GM11168 (cell line): ENCODE data around the gene LAMB2.

ENCODE experiments used
- in situ Hi-C: fragments of 300-500 bp; cut with MboI; formaldehyde crosslinking; loops from one replicate; pipeline ENCODE4 v1.12.0; 2022; ENCODE audit warnings: low sequenced_read_pairs; ENCODE audit not compliant: unreplicated experiment

The LAMB2 gene

GRCh38 chr3:49122886-49123545 lies 9.8 kb downstream of the LAMB2 start:
- in situ Hi-C loops = no loop called here

DNA sequence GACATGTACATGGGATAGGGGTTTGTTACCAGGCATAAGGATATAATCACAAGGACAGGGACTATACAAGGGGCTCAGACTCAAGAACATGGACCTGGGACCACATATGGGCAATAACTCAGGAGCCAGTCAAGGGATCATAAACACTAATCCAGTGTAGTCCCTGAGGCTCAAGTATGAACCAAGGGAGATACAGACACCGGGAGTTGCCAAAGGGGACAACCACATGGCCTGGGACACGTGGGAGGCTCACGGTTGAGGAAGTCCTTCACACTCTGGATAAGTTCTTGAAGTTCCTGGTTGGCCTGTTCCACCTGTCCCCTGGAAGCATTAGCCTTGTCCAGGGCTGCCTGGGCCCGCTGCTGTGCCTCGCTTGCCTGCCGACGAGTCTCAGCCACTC lies 10.4 kb downstream of the LAMB2 start:
- in situ Hi-C loops = no loop called here

DNA sequence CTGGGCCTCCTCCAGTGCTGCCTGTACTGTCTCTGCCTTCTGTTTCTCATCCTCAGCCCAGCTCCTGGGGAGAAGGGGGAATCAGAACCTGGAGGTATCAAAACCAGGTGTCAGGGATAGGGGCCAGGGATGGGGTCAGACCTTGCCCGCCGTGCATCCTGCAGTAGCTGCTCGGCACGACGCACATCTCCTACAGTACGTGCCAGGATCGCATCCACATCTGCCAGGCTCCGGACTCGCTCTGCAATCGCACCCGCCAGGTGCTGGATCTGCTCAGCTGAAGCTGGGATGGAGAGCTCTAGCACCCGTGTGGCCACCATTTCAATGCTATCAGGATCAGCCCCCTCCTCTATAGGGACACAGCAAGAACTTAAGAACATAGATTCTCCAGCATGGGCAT lies 10.8 kb downstream of the LAMB2 start:
- in situ Hi-C loops = no loop called here

- in situ Hi-C loops = no loop called here
Measured at GRCh38 chr3:49121132-49121736, 11.6 kb downstream of the LAMB2 start.

DNA sequence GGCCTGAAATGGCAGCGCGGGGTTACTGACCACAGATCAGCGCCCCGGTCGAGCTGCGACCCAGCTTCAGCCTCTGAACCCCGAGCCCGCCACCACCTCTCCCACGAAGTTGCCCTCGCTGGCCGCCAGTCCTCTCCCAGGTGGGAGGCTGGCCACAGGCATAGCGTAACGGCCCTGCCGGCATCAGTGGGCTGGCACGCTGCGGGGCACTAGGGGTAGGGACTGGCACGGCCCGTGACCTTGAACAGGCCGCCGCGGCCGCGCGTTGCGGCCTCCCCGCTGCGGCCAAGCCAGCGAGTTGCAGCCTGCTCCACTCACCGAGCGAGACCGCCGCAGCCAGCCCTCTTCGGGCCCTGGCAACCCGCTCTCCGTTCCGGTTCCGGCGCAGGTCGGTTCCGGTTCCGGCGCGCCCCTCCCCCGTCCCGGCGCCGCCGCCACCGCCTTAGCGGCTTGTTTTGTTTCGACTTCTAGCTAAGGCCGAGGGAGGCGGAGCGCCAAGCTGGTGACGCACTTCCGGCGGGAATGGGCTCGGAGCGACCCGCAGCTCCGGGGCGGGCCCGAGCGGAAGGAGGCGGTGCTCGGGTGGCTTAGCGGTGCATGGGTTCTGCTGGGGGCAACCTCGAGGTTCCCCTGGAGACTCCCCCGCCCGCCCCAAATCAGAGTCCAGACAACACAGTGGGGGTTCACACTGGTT lies 12.3 kb downstream of the LAMB2 start, which contains the start of gene USP19:
Gene USP19, minus strand, starts transcription at position 386 of the 694 bp plus-strand sequence. CDS start 1,678 bp downstream, outside the sequence.
- in situ Hi-C loops = no loop called here

DNA sequence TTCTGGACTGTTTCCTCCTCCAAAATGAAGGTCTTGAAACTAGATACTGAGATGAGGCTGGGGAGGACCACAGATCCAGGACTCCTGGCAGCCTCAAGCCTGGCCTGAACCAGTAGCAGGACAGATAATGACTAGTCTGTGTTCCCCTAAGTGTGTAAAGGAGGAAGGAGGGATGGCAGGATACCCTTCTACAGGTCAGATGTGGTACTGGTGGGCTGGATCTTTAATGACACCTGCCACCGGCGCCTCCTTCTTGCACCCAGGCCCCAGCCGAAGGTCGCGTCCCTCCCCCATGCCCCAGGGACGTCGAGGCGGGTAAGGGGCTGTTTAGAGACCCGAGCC lies 12.8 kb downstream of the LAMB2 start:
- in situ Hi-C loops = no loop called here

GRCh38 chr3:49119439-49119838 lies 13.4 kb downstream of the LAMB2 start:
- in situ Hi-C loops = no loop called here

GRCh38 chr3:49119036-49119435 lies 13.8 kb downstream of the LAMB2 start:
- in situ Hi-C loops = no loop called here

DNA sequence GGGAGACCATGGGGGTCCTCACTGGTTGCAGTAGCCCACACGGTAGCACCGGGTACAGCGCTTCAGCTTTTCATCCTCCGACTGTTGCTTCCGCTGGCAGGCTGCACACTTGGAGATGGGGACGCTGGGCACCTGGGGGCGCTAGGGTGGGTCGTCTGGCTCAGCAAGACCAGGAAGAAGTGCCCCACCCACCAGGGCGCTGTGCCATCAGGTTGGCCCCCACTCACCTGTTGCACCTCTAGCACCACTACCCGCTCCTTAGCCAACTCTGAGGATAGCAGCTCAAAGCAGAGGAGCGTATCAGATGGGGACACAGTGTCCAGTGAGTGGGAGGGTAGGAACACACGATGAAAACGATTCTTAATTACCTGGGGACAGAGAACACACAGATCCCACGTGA lies 20.6 kb downstream of the LAMB2 start:
- in situ Hi-C loops = no loop called here

DNA sequence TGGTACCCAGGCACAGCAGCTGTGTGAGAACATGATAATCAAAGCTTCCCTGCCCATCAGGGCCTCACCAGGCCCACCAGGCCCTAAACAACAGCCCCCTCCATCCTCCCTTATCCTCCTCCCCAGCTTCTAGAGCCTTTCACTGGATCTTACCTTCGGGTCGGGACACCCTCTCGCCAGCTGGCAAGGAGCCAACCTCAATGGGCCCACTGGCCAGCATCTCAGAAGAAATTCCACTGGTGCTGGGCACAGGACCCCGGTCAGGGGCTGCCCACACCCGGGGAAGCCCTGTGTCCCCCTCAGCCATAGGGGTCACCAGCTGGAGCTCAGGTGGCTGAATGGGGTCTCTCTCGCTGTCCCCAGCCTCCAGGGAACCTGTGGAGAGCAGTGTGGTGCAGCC lies 21.5 kb downstream of the LAMB2 start:
- in situ Hi-C loops = no loop called here

- in situ Hi-C loops = no loop called here
Measured at GRCh38 chr3:49110780-49111179, 22.1 kb downstream of the LAMB2 start.

DNA sequence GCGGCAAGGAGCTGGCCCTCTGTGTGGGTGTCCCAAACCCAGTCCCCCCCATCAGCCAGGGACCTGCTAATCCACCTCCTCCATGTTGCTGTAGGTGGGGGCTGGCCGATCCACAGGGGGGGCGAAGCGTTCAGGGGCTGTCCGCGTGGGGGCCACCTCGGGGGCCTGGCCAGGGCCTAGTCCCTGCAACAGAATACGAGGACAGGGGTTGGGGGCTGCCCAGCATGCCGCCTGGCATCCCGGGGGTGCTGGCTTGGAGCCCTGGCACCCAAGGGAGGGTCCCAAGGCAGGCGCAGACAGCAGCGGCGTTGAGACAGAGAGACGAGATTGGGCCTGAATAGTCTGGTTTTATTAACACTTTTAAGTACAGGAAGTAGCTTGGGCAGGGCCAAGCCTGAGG lies 24.5 kb downstream of the LAMB2 start:
- in situ Hi-C loops = no loop called here

GRCh38 chr3:49104427-49105291 lies 28.2 kb downstream of the LAMB2 start, which contains the start of gene QARS1:
QARS1 (minus strand) TSS chr3:49104757; CDS start chr3:49104733, 24 bp downstream.
- in situ Hi-C loops = no loop called here

- in situ Hi-C loops = no loop called here
Measured at GRCh38 chr3:49104052-49104426, 28.8 kb downstream of the LAMB2 start.

- in situ Hi-C loops = no loop called here
Measured at GRCh38 chr3:49100046-49100615, 32.7 kb downstream of the LAMB2 start.

- in situ Hi-C loops = no loop called here
Measured at GRCh38 chr3:49098910-49099630, 33.8 kb downstream of the LAMB2 start.

DNA sequence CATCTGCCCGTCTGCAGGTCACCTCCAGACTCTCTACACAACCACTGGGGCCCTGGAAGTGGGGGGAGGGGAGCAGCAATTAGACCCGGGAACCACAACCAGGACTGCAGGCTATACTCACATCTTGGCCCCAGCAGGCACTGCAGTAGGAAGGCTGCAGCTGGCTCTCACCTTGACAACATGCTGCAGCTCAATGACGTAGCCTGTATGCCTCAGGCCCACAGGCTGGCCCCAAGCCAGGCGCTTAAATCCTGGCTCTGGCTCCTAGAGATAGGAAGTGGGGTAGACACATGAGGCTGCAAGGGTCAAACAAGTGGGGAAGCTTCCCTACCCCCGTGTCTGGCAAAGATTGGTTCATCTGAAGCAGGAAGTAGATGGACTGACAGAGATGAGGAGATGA lies 34.4 kb downstream of the LAMB2 start:
- in situ Hi-C loops = no loop called here

DNA sequence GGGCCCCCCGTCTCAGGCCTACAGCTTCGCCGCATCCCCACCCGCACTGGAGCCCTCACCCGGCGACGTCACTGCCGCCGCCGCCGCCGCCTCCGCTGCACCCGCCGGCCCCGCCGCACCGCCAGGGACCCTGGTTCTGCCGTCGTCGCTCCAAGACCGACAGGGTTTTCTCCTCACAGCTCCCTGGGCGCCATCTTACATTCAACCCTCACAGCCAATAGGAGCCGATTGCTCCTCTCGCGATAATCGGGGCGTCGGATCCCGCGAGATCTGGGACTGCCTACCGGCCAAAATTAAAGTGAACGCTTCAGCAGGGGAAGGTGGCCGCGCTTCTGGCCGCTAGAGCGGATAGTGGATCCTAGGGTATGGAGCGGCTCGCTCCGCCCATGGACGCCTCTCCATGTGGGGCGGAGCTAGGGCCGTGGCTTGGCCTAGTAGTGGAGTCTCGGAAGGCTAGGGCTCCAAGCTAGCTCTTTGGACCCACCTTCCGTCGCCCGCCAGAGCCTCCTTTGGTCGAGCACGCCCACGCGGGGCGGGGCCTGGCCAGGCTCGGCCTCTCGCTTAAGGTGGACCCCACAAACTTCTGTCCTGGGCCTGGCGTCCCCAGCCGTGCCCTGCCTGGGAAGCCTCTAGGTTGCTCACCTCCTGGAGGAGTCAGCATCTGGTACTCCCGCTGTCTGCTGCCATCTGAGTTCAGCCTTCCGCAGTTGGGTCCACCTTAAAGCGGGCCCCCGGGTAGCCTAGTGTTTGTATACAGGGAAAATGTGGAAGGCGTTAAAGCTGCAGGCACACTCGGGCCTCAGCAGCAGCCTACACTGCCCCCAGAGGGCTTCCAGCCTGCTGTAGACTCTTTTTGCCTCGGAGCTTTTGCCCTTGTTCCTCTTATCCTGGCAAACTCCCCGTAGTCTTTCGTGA lies 38.7 kb downstream of the LAMB2 start, which contains the start of gene QRICH1:
Gene QRICH1, minus strand, starts transcription at position 219 of the 915 bp plus-strand sequence. CDS start 17,054 bp downstream, outside the sequence.
- in situ Hi-C loops = no loop called here
